ENCODE results near the gene GPD2. TPM values are rescaled to one million over a fixed set of nuclear protein-coding genes. Genes with fewer than 3 reads are reported as not detected.
"Not testable (repeated sequence)": the region's sequence is repeated elsewhere in the genome, so short reads cannot be mapped to it uniquely, and the experiment has no call there.

GPD2 gene
- total RNA-seq, 2 donors from 2014 or later = 20.0 to 24.9 TPM

DNA sequence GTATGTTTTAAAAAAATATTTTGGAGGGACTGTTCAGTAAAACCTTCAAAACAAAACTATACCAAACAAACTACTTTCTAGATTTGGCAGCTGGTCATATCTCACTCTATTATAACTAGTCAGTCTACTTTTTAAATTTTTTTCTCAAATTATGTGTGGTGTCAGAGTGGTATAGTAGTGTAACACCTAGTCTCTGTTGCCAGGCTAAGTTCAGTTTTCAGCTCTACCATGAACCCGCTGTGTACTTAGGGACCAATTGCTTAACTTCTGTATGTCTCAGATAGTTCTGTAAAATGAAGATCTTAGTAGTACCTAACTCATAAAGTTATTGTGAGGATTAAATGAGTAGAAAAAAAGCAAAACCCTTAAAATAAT, 54.3 kb downstream of the GPD2 start:
- DNase-seq = no peak
- ATAC-seq (replicated peaks in 1 of 2) = peak; percentile 72 to 79
- no peaks in the 10 kb centered on the region for H3K27me3 Mint-ChIP-seq (ENCODE audit: low read depth)
- H3K4me3 Mint-ChIP-seq = peak overlapping the region in 1 of 2 donors; percentile 30
- peaks cover 33% of the 10 kb centered on the region for H3K4me1 Mint-ChIP-seq (ENCODE audit: low read depth)
- no peaks in the 10 kb centered on the region for H3K36me3 Mint-ChIP-seq (ENCODE audit: insufficient read depth in 2 of 2)
- no peaks in the 10 kb centered on the region for H3K9me3 Mint-ChIP-seq
- H3K27ac Mint-ChIP-seq = peak overlapping the region; percentile 38

DNA sequence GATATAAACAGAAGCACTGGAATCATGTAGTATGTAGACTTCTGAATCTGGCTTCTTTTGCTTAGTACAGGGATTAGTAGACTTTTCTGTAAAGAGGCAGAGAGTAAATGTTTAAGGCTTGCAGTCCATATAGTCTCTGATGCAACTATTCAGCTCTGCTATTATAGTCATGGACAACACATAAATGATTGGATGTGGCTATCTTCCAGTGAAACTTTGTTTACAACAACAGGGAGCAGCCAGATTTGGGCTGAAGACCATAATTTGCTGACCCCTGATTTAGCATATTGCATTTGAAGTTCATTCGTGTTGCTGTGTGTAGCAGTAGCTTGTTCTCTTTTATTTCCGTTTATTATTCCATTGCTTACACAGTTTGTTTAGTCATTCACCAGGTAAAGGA, 55.0 kb downstream of the GPD2 start:
- DNase-seq = no peak
- Mint-ChIP-seq H3K27me3 (ENCODE audit: low read depth) (no peaks in the 10 kb centered on the region), H3K4me1 (ENCODE audit: low read depth) (peaks cover 31% of the 10 kb centered on the region), H3K4me3 (no peak overlapping the region), H3K9me3 (no peaks in the 10 kb centered on the region), H3K36me3 (ENCODE audit: insufficient read depth in 2 of 2) (no peaks in the 10 kb centered on the region), H3K27ac (peak overlapping the region; percentile 29)
- no peak for ATAC-seq (replicated peaks in 1 of 2)

DNA sequence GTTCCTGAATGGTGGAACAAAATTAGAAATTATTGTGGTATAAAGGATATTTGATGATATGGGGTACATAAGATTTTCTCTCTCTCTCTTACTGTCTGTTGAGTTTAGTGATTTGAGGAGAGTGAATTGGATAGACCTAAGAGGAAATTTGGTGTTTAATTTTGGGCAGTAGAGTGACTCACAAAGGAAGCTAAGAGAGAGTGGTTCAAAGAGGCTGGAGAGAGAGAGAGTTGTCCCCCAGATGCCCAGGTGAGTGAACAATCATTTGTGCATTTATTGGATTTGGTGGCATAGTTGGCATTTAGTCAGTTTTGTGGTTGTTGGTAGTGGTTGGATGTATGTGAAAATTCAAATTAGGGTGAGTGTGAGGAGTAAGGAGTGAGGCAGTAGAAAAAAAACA, 56.8 kb downstream of the GPD2 start:
- H3K27ac Mint-ChIP-seq = peak overlapping the region; percentile 1
- no peak overlapping the region for H3K4me3 Mint-ChIP-seq
- DNase-seq = no peak
- no peaks in the 10 kb centered on the region for H3K27me3 Mint-ChIP-seq (ENCODE audit: low read depth)
- no peaks in the 10 kb centered on the region for H3K9me3 Mint-ChIP-seq
- ATAC-seq (replicated peaks in 1 of 2) = no peak
- no peaks in the 10 kb centered on the region for H3K36me3 Mint-ChIP-seq (ENCODE audit: insufficient read depth in 2 of 2)
- H3K4me1 Mint-ChIP-seq (ENCODE audit: low read depth) = peaks cover 28% of the 10 kb centered on the region

DNA sequence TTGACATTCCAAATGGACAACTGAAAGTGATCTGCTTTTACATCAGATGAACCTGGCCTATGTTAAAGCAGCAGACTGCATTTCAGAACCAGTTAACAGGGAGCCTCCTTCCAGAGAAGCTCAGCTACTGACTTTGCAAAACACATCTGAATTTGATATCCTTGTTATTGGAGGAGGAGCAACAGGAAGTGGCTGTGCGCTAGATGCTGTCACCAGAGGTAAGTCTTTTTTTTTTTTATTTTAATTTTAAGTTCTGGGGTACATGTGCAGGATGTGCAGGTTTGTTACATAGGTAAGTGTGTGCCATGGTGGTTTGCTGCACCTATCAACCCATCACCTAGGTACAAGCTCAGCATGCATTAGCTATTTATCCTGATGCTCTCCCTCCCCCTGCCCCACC, 59.8 kb downstream of the GPD2 start:
- H3K27me3 Mint-ChIP-seq (ENCODE audit: low read depth); H3K27ac Mint-ChIP-seq; ATAC-seq (replicated peaks in 1 of 2); H3K4me3 Mint-ChIP-seq; DNase-seq; H3K36me3 Mint-ChIP-seq (ENCODE audit: insufficient read depth in 2 of 2); H3K9me3 Mint-ChIP-seq: not testable (repeated sequence)
- peaks cover 15% of the 10 kb centered on the region for H3K4me1 Mint-ChIP-seq (ENCODE audit: low read depth)

DNA sequence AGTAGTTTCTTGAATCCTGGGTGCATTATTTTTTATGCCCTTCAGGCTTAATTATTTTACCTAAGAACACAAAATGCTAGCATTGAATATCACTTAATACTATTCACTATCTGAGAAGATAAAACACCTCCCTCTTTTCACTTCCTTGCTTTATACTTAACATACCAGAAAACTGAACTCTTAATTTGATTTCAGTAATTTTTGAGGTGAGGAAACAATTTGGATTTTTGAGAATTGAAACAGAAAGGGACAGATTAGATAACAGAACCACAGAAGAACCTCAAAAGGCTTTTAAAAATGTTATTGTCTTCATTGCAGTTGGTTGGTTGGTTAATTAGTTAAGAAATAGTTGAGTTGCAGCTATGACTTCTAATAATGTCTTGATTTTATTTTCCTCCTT, 69.5 kb downstream of the GPD2 start:
- Mint-ChIP-seq H3K27me3 (ENCODE audit: low read depth) (no peaks in the 10 kb centered on the region), H3K36me3 (ENCODE audit: insufficient read depth in 2 of 2) (peaks cover 0 to 1% of the 10 kb centered on the region in 2 donors), H3K4me3 (no peak overlapping the region), H3K4me1 (ENCODE audit: low read depth) (peaks cover 6% of the 10 kb centered on the region), H3K27ac (peak overlapping the region; percentile 32), H3K9me3 (no peaks in the 10 kb centered on the region)
- ATAC-seq (replicated peaks in 1 of 2) (no peak), DNase-seq (no peak)

DNA sequence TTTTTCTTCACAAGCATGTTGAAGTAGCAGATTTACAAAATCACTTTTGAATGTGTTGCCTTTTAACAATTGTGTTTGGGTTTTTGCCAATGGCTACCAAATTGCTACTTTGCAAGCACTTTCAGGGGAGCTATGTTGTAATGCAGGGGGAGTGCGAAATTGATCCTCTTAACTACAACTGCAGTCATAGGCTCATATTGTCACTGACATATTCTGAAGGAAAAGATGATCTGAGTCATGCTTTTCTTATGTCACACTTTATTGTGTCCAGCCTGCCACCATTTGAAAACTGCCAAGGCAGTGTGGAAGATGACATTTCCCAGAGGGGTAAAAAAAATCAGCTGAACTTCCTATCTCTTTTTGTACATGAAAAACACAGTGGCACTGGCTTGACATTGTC, 74.9 kb downstream of the GPD2 start:
- Mint-ChIP-seq H3K4me1 (ENCODE audit: low read depth) (no peaks in the 10 kb centered on the region), H3K4me3 (no peak overlapping the region), H3K36me3 (ENCODE audit: insufficient read depth in 2 of 2) (peaks cover 3 to 12% of the 10 kb centered on the region in 2 donors), H3K27me3 (ENCODE audit: low read depth) (no peaks in the 10 kb centered on the region), H3K9me3 (no peaks in the 10 kb centered on the region), H3K27ac (no peak overlapping the region)
- no peak for ATAC-seq (replicated peaks in 1 of 2)
- no peak for DNase-seq

DNA sequence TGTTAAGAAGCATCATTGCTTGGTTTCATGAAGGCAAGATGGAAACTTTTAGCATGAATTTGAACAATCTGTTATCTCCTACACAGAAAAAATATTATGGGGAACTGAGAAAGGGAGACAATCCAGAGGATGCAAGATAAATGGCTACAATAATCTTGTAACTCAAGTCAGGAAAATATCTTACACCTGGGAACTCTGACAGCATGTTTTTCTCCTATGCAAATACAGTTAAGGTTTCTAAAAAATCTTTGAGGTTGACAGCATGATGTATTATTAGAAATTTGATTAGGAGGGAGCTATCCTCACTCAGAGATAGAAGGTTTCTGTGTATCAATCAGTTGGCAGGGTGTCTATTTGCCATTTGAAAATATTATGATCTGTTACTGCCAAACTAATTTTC, 75.6 kb downstream of the GPD2 start:
- no peak overlapping the region for H3K4me3 Mint-ChIP-seq
- no peak for ATAC-seq (replicated peaks in 1 of 2)
- peaks cover 3 to 12% of the 10 kb centered on the region in 2 donors for H3K36me3 Mint-ChIP-seq (ENCODE audit: insufficient read depth in 2 of 2)
- no peaks in the 10 kb centered on the region for H3K9me3 Mint-ChIP-seq
- no peaks in the 10 kb centered on the region for H3K27me3 Mint-ChIP-seq (ENCODE audit: low read depth)
- no peak for DNase-seq
- H3K27ac Mint-ChIP-seq = no peak overlapping the region
- H3K4me1 Mint-ChIP-seq (ENCODE audit: low read depth) = no peaks in the 10 kb centered on the region

DNA sequence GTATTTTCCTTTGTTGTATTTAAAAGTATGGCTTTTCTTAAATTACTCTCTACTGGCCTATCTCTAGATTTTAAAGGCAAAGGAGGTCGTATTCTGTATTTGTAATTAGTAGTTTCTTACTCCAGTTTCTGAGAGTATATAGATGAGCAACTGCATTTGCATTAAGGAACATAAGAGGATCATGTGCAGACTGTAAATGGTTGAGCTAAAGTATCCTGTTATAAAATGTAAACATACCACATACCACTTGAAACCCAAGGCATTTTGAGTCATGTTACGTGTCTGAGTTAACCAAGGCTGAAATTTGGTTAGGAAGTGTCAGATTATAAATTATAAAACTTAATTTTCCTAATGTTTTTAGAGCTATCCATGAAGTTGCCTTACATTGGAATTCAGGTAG, 76.3 kb downstream of the GPD2 start:
- DNase-seq (no peak), ATAC-seq (replicated peaks in 1 of 2) (no peak)
- Mint-ChIP-seq H3K4me3 (no peak overlapping the region), H3K4me1 (ENCODE audit: low read depth) (no peaks in the 10 kb centered on the region), H3K27me3 (ENCODE audit: low read depth) (no peaks in the 10 kb centered on the region), H3K27ac (no peak overlapping the region), H3K36me3 (ENCODE audit: insufficient read depth in 2 of 2) (peaks cover 3 to 12% of the 10 kb centered on the region in 2 donors), H3K9me3 (no peaks in the 10 kb centered on the region)

DNA sequence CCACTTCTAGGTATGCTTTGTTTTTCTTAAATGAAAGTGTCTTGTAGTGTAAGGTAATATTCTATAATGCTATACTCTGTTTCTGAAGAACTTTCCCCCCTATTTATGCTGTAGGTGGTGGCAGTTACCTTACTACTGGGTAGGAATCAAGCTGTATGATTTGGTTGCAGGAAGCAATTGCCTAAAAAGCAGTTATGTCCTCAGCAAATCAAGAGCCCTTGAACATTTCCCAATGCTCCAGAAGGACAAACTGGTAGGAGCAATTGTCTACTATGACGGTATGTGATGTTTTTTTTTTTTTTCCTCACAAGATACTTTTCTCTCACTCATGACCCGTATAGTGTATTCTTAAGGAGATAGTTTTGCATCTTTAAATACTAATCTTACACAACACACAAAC, 77.0 kb downstream of the GPD2 start:
- H3K4me3 Mint-ChIP-seq = no peak overlapping the region
- DNase-seq = no peak
- peaks cover 3 to 12% of the 10 kb centered on the region in 2 donors for H3K36me3 Mint-ChIP-seq (ENCODE audit: insufficient read depth in 2 of 2)
- H3K9me3 Mint-ChIP-seq = no peaks in the 10 kb centered on the region
- no peaks in the 10 kb centered on the region for H3K27me3 Mint-ChIP-seq (ENCODE audit: low read depth)
- no peak for ATAC-seq (replicated peaks in 1 of 2)
- H3K4me1 Mint-ChIP-seq (ENCODE audit: low read depth) = no peaks in the 10 kb centered on the region
- no peak overlapping the region for H3K27ac Mint-ChIP-seq

DNA sequence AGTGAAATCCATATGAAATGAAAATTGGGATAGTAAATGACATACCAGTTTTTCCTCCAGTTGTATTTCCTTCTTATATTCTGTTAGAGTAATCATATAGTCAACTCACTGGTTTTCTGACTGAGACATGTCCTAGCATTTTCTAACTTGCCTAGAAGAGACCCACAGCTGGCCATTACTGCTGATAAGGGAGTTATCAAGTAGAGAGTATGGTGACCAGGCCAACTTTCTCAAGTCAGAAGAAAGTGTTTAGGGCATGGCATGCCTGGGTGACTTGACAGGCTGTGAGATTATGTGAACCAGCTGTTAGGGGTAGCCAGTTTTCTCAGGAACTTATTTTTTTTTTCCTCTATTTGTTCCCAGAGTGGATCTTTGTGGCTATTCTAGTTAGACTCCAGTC, 81.2 kb downstream of the GPD2 start:
- no peaks in the 10 kb centered on the region for H3K4me1 Mint-ChIP-seq (ENCODE audit: low read depth)
- no peaks in the 10 kb centered on the region for H3K27me3 Mint-ChIP-seq (ENCODE audit: low read depth)
- H3K27ac Mint-ChIP-seq = no peak overlapping the region
- ATAC-seq (replicated peaks in 1 of 2) (no peak), DNase-seq (no peak)
- no peaks in the 10 kb centered on the region for H3K9me3 Mint-ChIP-seq
- peaks cover 3 to 8% of the 10 kb centered on the region in 2 donors for H3K36me3 Mint-ChIP-seq (ENCODE audit: insufficient read depth in 2 of 2)
- no peak overlapping the region for H3K4me3 Mint-ChIP-seq

DNA sequence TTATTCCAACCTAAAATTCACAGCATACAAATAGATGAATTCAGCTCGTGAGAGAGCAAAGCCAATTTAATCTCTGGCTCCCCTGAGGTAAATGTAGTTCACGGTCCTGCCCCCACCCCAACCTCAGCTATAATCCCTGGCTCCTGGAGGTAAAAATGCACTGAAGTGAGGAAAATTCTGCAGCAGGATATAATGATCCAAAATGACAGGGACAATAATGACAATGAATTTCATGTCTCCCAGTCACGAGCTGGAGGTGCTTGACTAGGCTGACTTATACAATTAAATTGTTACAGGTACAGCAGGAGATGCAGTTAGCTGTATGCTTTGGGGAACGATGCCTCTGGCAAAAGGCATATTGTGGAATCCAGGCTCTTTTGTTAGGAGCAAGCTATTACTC, 82.0 kb downstream of the GPD2 start:
- no peak overlapping the region for H3K4me3 Mint-ChIP-seq
- H3K36me3 Mint-ChIP-seq (ENCODE audit: insufficient read depth in 2 of 2) = peaks cover 3 to 8% of the 10 kb centered on the region in 2 donors

DNA sequence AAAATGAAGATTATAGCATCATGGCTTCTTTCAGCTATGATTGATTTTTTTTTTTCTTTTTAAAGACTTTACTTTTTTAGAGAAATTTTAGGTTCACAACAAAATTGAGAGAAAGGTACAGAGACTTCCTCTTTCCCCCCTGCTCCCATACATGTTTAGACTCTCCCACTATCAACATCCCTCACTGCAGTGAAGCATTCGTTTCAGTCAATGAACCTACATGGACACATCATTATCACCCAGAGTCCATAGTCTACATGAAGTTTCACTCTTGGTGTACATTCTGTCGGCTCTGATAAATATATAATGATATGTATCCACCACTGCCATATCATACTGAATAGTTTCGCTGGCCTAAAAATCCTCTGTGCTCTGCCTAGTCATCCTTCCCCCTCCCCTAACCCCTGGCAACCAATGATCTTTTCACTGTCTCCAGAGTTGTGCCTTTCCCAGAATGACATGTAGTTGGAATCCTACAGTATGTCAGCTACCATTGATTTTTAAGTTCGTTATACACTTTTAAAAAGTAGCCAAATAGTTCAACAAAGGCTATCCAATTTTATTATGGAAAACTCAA, 86.8 kb downstream of the GPD2 start:
- no peaks in the 10 kb centered on the region for H3K36me3 Mint-ChIP-seq (ENCODE audit: insufficient read depth in 2 of 2)
- no peak overlapping the region for H3K4me3 Mint-ChIP-seq
- H3K27me3 Mint-ChIP-seq (ENCODE audit: low read depth) = no peaks in the 10 kb centered on the region
- H3K9me3 Mint-ChIP-seq = no peaks in the 10 kb centered on the region
- DNase-seq (no peak), ATAC-seq (replicated peaks in 1 of 2) (no peak)
- H3K4me1 Mint-ChIP-seq (ENCODE audit: low read depth) = peaks cover 6% of the 10 kb centered on the region
- H3K27ac Mint-ChIP-seq = no peak overlapping the region

More for the DNA sequence above, 82.0 kb downstream of the GPD2 start:
- Mint-ChIP-seq H3K4me1 (ENCODE audit: low read depth) (no peaks in the 10 kb centered on the region), H3K27me3 (ENCODE audit: low read depth) (no peaks in the 10 kb centered on the region), H3K27ac (no peak overlapping the region), H3K9me3 (no peaks in the 10 kb centered on the region)
- DNase-seq = no peak
- no peak for ATAC-seq (replicated peaks in 1 of 2)

DNA sequence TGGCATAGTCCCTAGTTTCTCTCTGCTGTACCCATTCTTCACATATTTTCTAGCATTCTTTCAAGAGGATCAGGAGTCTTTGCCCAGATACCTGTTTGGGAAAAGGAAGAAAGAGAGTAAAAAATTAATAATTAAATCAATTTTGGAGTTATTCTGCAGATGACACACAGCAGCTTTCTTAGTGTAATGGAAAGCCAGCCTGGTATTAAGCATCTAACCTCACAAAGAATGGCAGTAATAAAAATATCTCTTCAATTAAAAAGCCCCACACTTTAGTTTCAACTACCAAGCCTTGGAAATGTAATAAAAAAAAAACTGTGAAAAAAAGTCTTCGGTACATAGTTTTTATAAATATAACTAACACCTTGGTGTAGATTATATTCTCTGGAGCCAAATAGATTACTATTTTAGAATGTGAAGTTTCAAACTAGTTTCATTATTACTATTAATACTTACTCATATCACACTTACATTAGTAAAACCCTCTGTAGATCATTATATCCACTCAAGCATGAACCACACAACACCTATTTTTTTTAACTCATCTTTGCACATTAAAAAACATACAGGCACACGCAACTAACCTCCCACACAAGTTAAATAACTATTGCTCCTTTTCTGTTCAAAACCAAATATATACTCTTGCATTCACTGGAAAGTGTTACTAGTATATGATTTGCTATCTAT, 90.9 kb downstream of the GPD2 start:
- ATAC-seq (replicated peaks in 1 of 2) (peak; percentile 57 to 78), DNase-seq (no peak)
- no peaks in the 10 kb centered on the region for H3K36me3 Mint-ChIP-seq (ENCODE audit: insufficient read depth in 2 of 2)
- H3K4me1 Mint-ChIP-seq (ENCODE audit: low read depth) = peaks cover 6% of the 10 kb centered on the region
- H3K27me3 Mint-ChIP-seq (ENCODE audit: low read depth) = no peaks in the 10 kb centered on the region
- no peaks in the 10 kb centered on the region for H3K9me3 Mint-ChIP-seq
- H3K4me3 Mint-ChIP-seq = no peak overlapping the region
- H3K27ac Mint-ChIP-seq = peak overlapping the region; percentile 79

DNA sequence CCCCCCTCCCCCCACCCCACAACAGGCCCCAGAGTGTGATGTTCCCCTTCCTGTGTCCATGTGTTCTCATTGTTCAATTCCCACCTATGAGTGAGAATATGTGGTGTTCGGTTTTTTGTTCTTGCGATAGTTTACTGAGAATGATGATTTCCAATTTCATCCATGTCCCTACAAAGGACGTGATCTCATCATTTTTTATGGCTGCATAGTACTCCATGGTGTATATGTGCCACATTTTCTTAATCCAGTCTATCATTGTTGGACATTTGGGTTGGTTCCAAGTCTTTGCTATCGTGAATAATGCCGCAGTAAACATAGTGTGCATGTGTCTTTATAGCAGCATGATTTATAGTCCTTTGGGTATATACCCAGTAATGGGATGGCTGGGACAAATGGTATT, 92.4 kb downstream of the GPD2 start:
- not testable (repeated sequence) for H3K27ac Mint-ChIP-seq; ATAC-seq (replicated peaks in 1 of 2); H3K36me3 Mint-ChIP-seq (ENCODE audit: insufficient read depth in 2 of 2); H3K9me3 Mint-ChIP-seq; H3K4me3 Mint-ChIP-seq; H3K4me1 Mint-ChIP-seq (ENCODE audit: low read depth); H3K27me3 Mint-ChIP-seq (ENCODE audit: low read depth); DNase-seq
